IPS-20b (cell line): Measurements from ENCODE around the gene ALOX15B.

Experiments used
- H3K27ac ChIP-seq: one replicate; pipeline ENCODE4 v1.5.1; 2013; ENCODE audit warnings: low read length
- H3K27me3 ChIP-seq: 2 replicates; pipeline ENCODE4 v1.6.1; 2013; ENCODE audit warnings: mild to moderate bottlenecking, low read length, inconsistent platforms; ENCODE audit not compliant: insufficient read depth
- H3K36me3 ChIP-seq: 2 replicates; pipeline ENCODE4 v1.6.1; 2013; ENCODE audit warnings: low read depth, mild to moderate bottlenecking, inconsistent platforms, low read length, moderate library complexity; ENCODE audit not compliant: insufficient read depth
- H3K4me1 ChIP-seq: 2 replicates; pipeline ENCODE4 v1.6.1; 2013; ENCODE audit warnings: mild to moderate bottlenecking, control low read depth, inconsistent platforms, low read length, moderate library complexity; ENCODE audit not compliant: insufficient read depth
- H3K4me3 ChIP-seq: 2 replicates; pipeline ENCODE4 v1.5.1; 2013; ENCODE audit warnings: mild to moderate bottlenecking, low read length, inconsistent platforms
- H3K9ac ChIP-seq: 2 replicates; pipeline ENCODE4 v1.6.1; 2013; ENCODE audit warnings: low read depth, mild to moderate bottlenecking, inconsistent platforms, low read length, moderate library complexity
- H3K9me3 ChIP-seq: 2 replicates; pipeline ENCODE4 v1.6.1; 2013; ENCODE audit warnings: mild to moderate bottlenecking, low read depth, low read length, inconsistent platforms; ENCODE audit not compliant: insufficient read depth

Gene ALOX15B

DNA sequence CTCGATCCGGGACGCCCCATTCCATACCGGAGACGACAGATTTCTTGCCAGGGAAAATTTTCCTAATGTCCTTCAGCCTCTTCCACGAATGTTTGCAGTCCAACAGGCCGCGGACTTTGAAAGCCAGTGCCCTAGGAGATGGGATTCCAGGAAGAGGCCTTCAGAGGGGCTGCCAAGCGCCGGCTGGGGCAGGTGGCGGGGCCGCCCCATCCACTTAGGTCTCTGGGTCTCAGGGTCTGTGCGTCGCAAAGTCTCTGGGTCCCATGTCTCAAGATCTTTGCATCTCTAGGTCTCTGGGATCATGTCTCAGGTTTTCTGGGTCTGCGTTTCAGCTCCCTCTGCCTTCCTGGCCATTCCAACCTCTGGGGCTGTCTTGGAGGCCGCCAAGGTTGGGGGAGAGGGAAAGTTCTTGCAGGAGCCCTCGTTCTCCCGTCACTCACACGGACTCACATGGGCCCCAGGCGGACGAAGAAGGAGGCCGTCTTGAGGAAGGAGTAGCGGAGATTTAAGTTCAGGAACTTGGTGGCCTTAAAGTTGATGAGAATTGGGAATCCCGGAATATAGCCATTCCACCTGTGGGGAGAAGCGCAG, 41.4 kb downstream of the ALOX15B start:
- Histone ChIP-seq H3K4me3 (peak overlapping the region; percentile 85; the same call in 1 of the 2 replicates), H3K9ac (no peak overlapping the region), H3K4me1 (no peaks in the 10 kb centered on the region), H3K27me3 (peaks cover 75% of the 10 kb centered on the region), H3K9me3 (no peaks in the 10 kb centered on the region), H3K36me3 (no peaks in the 10 kb centered on the region), H3K27ac (no peak overlapping the region)

DNA sequence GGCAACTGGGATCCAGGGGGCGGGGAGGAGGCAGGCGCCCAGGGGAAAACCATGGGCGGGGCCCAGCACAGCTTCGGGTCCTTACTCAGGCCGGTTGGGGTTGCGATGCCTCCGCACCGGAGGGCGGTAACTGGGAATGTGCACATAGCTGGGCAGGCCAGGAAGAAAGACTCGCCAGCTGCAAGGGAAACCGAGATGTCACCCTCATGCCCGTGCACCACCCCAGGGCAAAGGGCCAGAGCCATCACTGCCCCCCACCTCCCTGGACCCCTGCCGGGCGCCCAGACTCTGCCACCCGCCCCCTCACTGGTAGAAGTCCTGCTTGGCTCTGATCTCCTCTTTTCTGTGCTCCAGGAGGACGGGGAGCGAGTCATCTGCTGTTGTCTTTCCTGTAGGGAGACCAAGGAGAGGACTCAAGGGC, 42.0 kb downstream of the ALOX15B start:
- Histone ChIP-seq H3K9ac (no peak overlapping the region), H3K36me3 (no peaks in the 10 kb centered on the region), H3K4me1 (no peaks in the 10 kb centered on the region), H3K27ac (no peak overlapping the region), H3K4me3 (peak overlapping the region; percentile 85; the same call in 1 of the 2 replicates), H3K9me3 (no peaks in the 10 kb centered on the region), H3K27me3 (peaks cover 70% of the 10 kb centered on the region)

- Histone ChIP-seq H3K27me3 (peaks cover 59% of the 10 kb centered on the region), H3K9me3 (no peaks in the 10 kb centered on the region), H3K4me1 (no peaks in the 10 kb centered on the region), H3K9ac (no peak overlapping the region), H3K27ac (no peak overlapping the region), H3K4me3 (no peak overlapping the region), H3K36me3 (no peaks in the 10 kb centered on the region)
Measured at GRCh38 chr17:8081876-8082275, 43.0 kb downstream of the ALOX15B start.

DNA sequence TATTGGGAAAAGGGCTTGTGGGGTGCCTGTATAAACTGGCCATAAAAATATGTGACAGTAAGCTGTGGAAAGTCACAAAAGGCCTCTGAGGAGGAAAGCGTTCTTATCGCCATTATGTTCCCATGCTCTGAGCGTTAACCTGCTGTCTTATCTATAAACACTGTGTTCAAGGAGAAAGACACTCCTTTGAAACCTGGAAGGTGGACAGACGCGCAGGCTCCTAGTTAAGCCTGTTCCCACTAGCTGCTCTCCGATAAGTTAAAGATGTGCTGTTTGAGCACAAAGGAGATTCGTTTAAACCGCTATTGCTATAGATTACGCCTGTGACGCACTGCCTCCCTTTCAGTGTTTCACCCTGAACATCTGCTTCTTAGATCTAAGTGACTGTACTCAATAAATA, 43.4 kb downstream of the ALOX15B start:
- Histone ChIP-seq H3K9ac (no peak overlapping the region), H3K4me1 (no peaks in the 10 kb centered on the region), H3K4me3 (no peak overlapping the region), H3K9me3 (no peaks in the 10 kb centered on the region), H3K36me3 (no peaks in the 10 kb centered on the region), H3K27ac (no peak overlapping the region), H3K27me3 (peaks cover 55% of the 10 kb centered on the region)

DNA sequence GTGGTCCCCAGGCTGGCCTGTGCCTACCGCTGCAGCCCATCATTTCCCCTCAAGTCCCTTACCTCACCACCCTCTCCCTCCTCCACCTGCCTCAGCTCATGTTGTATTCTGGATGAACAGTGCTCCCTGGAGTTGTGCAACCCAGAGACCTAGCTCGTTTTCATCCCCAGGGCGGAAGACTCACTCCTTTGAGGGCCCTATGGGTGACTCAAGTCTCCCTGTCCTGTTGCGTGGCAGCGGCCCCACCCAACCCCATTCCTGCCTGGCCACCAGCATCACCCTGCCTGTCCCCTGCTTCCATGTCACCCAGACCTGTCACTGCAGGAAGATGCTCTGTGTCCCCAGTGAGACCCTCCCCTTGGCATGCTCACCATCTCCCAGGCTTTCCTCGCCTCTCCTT, 45.4 kb downstream of the ALOX15B start:
- no peaks in the 10 kb centered on the region for H3K4me1 ChIP-seq
- H3K27me3 ChIP-seq, result peaks cover 45% of the 10 kb centered on the region
- no peak overlapping the region for H3K9ac ChIP-seq
- no peaks in the 10 kb centered on the region for H3K36me3 ChIP-seq
- H3K9me3 ChIP-seq, result no peaks in the 10 kb centered on the region
- H3K4me3 ChIP-seq, result no peak overlapping the region
- no peak overlapping the region for H3K27ac ChIP-seq

DNA sequence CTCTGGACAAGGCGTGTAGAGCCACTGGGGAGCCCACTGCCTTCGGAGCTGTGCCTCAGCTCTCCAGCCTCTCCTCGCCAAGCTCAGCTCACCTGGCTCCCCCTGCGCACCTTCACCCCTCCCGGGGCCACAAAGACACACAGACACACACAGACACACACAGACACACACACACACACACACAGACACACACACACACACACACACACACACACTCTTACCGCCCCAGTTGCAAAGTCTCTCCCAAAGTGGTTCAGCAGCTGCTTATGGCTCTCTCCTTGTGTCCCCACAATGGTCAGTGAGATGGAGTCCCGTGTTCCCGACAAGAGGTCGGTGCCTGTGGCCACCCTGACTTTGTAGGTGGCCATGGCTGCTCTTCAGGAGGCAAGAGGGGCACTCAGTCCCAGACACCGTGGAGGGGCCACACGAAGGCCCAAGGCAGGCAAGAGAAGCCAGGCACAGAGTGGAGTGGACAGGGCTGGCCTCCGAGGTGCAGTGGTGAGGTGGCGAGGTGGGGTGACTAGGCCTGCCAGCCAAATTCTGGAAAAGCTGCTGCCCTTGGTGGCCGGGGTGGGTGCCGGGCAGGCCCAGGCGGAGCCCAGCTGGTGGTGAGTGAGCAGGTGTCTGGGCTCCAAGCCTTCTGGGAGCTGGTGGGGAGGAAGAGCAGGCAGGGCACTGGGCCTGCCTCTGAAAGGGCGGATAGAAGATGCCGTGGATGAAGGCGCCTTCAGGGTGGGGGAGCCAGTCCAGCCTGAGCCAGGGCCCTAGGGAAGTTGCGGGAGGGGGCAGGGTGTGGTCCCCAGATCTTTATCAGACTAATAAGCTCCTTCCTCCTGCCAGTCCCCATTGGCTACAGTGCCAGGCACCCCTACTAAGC, 48.5 kb downstream of the ALOX15B start, which contains the start of gene ALOX12B:
TSS of gene ALOX12B (minus strand) at position 642 of the 877 bp plus-strand sequence. CDS start at position 368, 274 bp downstream.
- H3K9ac ChIP-seq, result no peak within 1 kb of the TSS
- H3K27ac ChIP-seq, result no peak within 1 kb of the TSS
- H3K36me3 ChIP-seq, result no peaks in the 10 kb centered on the region
- H3K27me3 ChIP-seq, result peaks cover 25% of the 10 kb centered on the region
- no peaks in the 10 kb centered on the region for H3K9me3 ChIP-seq
- H3K4me1 ChIP-seq, result no peaks in the 10 kb centered on the region
- no peak within 1 kb of the TSS for H3K4me3 ChIP-seq

- Histone ChIP-seq H3K27me3 (peaks cover 21% of the 10 kb centered on the region), H3K9me3 (no peaks in the 10 kb centered on the region), H3K36me3 (no peaks in the 10 kb centered on the region)
Measured at GRCh38 chr17:8087952-8088230, 49.0 kb downstream of the ALOX15B start.

GRCh38 chr17:8089728-8090127, 50.9 kb downstream of the ALOX15B start:
- H3K27ac ChIP-seq, result no peak overlapping the region
- H3K4me1 ChIP-seq, result no peaks in the 10 kb centered on the region
- H3K4me3 ChIP-seq, result no peak overlapping the region
- peaks cover 17% of the 10 kb centered on the region for H3K27me3 ChIP-seq
- H3K36me3 ChIP-seq, result no peaks in the 10 kb centered on the region
- H3K9ac ChIP-seq, result no peak overlapping the region
- no peaks in the 10 kb centered on the region for H3K9me3 ChIP-seq

More at GRCh38 chr17:8087952-8088230, 49.0 kb downstream of the ALOX15B start:
- Histone ChIP-seq H3K4me1 (no peaks in the 10 kb centered on the region), H3K9ac (no peak overlapping the region), H3K27ac (no peak overlapping the region), H3K4me3 (no peak overlapping the region)

DNA sequence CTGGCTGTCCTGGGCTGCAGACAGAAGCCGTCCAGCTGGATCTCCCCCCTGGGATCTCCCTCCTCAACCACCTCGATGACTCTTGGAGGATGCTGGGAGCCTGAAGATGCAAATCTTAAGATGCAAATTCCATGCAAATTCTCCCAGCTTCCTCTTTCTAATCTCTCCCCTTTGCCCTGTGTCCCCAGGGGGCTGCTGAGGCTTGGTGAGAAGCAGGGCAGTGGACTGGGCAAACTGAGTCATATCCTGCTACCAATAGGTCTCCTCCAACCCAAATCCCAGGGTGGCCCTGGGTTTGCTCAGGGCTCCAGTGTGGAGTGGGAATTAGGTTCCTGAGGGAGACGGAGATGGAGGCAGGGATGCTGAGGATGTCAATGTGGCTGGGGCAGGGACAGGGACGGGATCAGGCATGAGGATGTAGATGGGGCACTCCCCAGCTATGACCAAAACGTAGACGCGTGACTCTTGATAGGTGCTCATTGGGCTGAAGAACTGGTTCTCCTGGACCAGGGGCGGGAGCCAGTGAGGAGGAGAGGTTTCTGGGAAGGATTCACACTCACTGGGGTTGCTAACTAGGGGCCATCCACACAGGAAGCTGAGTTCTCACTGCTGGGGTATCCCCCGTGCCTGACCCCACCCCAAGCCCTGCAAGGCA, 52.3 kb downstream of the ALOX15B start:
- Histone ChIP-seq H3K9me3 (no peaks in the 10 kb centered on the region), H3K36me3 (no peaks in the 10 kb centered on the region), H3K27me3 (peaks cover 30% of the 10 kb centered on the region), H3K4me1 (no peaks in the 10 kb centered on the region), H3K4me3 (no peak overlapping the region), H3K27ac (no peak overlapping the region), H3K9ac (no peak overlapping the region)

DNA sequence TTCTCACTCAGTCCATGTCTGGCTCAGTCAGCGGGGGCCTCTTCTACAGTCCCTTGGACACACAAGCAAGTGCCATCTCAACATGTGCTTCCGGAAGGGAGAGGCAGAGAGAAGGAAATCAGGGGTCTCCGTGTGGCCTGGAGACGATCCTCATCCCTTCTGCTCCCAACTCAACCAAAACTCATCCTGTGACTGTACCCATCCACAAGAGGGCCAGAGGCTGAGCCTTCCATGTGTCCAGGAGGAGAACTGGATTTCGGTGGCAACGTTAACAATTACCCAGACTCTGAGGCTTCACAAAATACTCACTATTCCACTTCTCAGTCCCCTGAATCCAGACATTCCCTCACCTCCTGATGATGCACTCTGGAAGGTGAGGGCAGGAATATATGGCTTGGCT, 56.5 kb downstream of the ALOX15B start:
- Histone ChIP-seq H3K27me3 (peaks cover 21% of the 10 kb centered on the region; the same call in 1 of the 2 replicates), H3K9ac (no peak overlapping the region), H3K27ac (no peak overlapping the region), H3K9me3 (no peaks in the 10 kb centered on the region), H3K36me3 (no peaks in the 10 kb centered on the region), H3K4me1 (no peaks in the 10 kb centered on the region), H3K4me3 (no peak overlapping the region)

GRCh38 chr17:8096541-8096940, 57.7 kb downstream of the ALOX15B start:
- H3K27me3 ChIP-seq, result peaks cover 17% of the 10 kb centered on the region; the same call in 1 of the 2 replicates
- no peaks in the 10 kb centered on the region for H3K9me3 ChIP-seq
- H3K27ac ChIP-seq, result no peak overlapping the region
- no peak overlapping the region for H3K4me3 ChIP-seq
- no peaks in the 10 kb centered on the region for H3K36me3 ChIP-seq
- no peak overlapping the region for H3K9ac ChIP-seq
- H3K4me1 ChIP-seq, result no peaks in the 10 kb centered on the region
